DMS153 treated with DMSO at 0.1 percent for 48 hours (cell line): ENCODE results near the gene GALNT1.
A peak's percentile ranks its signal among the peaks of the same experiment; 100 is the strongest.

ENCODE experiments used
- DNase-seq: peaks from one replicate; lab custom pipeline; 2025; ENCODE audit not compliant: unreplicated experiment; lab: John Stamatoyannopoulos, UW

Gene GALNT1

DNA sequence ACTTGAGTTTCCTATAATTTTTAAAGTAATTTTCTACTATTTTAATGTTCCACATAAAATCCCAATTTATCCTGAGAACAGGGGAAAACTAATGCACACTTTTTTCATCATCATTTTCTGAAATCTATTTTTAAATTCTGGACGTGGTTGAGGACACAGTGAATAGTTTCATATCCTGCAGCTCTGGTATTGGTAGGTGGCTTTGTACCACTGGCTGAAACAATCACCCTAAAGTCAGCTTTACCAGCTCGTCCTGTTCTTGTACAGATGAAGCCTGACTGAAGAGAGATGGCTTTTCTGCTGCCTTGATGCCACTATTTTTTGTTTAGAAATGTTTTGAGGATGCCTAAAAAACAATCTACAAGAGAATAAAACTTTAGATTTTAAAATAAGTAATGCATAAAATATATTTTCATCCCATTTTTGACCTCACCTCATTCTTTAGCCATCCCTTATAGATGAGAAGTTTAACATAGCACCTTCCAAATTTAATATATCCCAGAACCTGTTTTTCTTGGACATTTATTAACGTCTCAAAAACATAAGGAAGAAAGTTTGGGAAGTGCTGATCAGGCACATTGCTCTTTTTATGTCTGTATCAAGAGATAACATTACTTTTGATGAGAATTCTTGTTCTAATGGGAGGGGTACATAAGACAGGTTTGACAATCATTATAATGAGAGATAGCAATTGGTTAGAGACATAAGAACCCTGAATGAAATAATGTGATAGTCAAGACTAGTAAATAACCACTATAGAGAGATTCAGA is 80.9 kb downstream of the GALNT1 start:
- DNase-seq: no peak

- no peak for DNase-seq
Observed at GRCh38 chr18:35671966-35672603, 90.5 kb downstream of the GALNT1 start.

DNA sequence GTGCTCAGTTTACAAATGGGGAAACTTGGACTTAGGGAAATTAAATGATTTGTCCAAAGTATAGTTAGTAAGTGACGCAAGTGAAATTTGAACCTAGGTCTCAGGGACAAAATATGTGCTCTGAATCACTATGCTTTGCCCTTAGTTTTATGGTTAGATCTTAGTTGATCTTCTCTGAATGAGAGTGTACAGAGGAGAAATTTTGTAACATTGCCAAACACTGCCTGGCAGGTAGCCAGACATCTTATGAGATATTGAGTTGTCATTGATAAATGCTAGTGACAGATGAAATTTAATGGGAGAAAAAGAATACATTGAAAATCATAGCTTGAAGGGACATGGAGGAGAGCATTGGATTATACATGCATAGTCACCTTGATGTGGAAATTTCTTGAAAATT is 91.4 kb downstream of the GALNT1 start:
- no peak for DNase-seq

GRCh38 chr18:35673682-35674081 is 92.1 kb downstream of the GALNT1 start:
- DNase-seq: no peak

- peak; percentile 51 for DNase-seq
Observed at GRCh38 chr18:35680139-35680551, 98.6 kb downstream of the GALNT1 start.

GRCh38 chr18:35682281-35682867 is 100.8 kb downstream of the GALNT1 start:
- DNase-seq: no peak

DNA sequence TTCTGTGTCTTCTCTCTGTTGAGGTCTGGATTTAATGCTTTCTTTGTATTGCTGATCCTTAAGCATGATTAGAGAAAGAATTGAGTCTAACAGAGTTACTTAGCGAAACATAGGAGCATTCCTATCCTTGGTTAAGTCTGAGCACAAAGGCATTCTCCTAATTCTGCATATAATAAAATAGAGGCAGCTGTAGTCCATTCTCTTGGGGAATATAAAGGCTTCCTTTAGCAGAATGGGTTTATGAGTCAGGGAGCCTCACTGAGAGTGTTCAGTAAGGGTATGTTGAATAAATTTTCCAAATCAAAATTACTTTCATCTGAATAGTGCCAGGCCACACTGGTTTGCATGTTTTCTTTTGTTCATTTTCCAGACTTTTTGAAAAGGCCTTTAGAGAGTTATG is 101.5 kb downstream of the GALNT1 start:
- DNase-seq: no peak

- DNase-seq: no peak
Observed at GRCh38 chr18:35688757-35689156, 107.2 kb downstream of the GALNT1 start.

DNA sequence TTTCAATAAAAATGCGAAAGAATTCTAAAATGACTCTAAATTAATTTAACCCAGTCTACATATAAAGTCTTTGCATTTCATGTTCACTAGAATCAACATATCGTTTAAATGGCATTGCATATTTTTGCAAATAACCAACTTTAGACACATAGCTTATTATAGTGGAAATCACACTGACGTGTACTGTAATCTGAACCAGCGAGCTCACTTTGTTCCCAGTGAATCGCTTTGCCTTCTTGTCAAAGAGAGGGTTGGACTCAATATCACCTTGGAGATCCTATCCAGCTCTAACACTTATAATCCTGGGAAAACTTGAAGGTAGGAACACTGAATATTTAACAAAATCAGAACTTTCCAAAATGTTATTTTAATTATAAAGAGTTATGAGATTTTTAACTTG is 108.2 kb downstream of the GALNT1 start:
- DNase-seq: no peak

- DNase-seq: no peak
Observed at GRCh38 chr18:35691625-35692024, 110.1 kb downstream of the GALNT1 start.

DNA sequence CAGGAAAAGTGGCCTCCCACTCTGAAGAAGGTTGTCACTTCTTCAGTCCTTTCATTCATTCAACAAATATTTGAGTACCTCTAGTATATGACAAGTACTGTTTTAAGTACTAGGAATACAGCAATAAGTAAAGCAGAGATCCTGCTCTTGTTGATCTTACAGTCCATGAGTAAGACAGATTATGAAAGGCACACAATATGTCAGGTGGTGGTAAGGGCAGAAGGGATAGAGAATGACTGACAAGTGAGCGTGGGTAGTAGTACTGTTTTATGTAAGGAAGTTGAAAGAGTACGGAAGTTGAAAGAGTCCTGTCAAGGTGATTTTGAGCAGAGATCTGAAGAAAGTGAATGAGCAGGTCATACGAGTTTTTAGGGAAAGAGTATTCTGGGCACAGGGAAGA is 111.3 kb downstream of the GALNT1 start:
- DNase-seq: no peak

DNA sequence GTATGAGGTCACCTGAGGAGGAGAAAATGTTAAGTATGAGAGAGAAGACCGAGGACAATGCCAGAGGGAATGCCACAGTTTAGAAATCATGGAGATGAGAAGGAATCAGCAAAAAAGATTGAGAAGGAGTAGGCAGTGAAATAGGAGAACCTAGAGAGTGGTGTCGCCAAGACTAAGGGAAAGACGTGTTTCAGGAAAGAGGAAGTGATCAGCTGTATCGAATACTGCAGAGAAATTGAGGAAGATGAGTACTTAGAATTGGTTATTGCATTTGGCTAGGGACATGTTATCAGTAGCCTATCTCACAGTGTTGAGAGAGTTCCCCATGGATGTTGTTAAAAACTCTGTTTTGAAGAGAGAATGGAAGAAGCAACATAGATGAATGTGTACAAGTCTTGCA is 112.3 kb downstream of the GALNT1 start:
- no peak for DNase-seq

GRCh38 chr18:35694808-35695207 is 113.3 kb downstream of the GALNT1 start:
- DNase-seq: no peak

DNA sequence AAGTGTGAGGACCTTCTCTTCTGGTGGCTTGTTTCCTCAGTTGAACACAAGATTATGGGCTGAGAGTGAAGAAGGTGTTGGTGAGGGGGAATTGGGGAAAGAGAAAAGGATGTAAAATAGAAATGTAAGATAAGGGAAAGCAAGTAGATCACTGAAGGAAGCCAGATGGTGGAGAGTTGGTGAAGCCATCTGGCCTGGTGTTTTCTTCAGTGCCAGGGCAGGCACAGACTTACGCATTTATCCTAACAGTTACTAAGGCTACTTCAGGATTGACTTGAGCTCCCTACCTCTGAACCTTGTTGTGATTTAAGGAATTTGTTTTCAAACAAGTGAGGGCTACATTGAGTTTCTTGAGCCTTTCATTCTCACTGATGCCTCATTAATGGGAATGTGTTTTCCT is 113.8 kb downstream of the GALNT1 start:
- DNase-seq: no peak

- no peak for DNase-seq
Observed at GRCh38 chr18:35695803-35696202, 114.3 kb downstream of the GALNT1 start.

- no peak for DNase-seq
Observed at GRCh38 chr18:35696307-35696706, 114.8 kb downstream of the GALNT1 start.

- DNase-seq: no peak
Observed at GRCh38 chr18:35697869-35698268, 116.3 kb downstream of the GALNT1 start.

DNA sequence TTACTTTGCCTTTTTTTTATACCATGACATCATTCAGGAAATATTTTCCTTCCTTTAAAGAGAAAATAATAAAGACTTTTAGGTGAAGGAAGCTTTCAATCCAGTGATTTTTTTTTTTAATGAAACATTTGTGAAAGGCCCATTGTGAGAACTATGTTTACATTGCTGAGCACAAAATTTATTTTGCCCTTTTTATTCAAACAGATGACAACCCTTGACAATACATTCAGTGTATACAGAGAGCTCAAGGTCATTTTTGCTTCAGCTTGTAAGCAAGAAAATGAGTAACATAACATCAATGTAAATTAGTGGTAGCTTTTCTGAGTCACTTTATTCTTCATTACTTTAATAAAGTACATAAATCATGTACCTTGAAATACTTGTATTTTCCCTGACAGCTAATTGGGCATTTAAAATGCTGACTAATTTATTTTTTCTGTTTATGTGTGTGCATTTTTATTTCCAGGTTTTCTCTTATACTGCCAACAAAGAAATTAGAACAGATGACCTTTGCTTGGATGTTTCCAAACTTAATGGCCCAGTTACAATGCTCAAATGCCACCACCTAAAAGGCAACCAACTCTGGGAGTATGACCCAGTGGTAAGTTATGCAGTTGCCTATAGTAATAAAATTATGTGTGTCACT is 121.6 kb downstream of the GALNT1 start:
- peak; percentile 38 for DNase-seq

DNA sequence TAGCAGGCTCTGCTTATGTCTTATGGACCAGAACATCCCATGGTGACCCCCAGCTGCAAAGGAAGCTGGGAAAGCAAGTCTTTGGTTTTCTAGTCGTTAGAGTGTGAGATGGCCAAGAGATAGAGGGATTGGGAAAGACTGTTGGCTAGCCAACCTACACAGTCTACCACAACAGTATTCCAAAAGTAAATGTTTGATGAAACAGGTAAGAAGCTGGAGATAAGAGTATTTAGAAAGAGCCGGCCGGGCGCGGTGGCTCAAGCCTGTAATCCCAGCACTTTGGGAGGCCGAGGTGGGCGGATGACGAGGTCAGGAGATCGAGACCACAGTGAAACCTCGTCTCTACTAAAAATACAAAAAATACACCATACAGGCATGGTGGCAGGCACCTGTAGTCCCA is 124.4 kb downstream of the GALNT1 start:
- DNase-seq: no peak

GRCh38 chr18:35707247-35707646 is 125.7 kb downstream of the GALNT1 start:
- no peak for DNase-seq

DNA sequence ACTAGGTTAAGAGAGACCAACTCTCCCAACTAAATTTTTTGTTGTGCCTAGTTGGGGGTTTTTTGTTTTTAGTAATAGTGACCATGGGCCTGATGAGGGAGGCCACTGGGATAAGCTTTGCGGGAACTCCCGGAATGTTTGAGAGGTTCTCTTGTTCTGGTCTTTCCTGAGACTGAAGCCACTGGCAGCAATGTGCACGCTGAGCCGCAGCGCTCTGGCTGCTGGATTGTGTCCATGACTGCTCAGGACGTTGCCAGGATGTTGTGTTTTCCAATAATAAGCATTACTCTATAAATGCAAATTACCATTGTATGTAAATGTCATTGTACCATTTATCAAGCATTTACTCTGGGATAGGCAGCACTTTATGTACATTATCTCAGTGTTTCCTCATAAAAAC is 126.1 kb downstream of the GALNT1 start:
- no peak for DNase-seq

DNA sequence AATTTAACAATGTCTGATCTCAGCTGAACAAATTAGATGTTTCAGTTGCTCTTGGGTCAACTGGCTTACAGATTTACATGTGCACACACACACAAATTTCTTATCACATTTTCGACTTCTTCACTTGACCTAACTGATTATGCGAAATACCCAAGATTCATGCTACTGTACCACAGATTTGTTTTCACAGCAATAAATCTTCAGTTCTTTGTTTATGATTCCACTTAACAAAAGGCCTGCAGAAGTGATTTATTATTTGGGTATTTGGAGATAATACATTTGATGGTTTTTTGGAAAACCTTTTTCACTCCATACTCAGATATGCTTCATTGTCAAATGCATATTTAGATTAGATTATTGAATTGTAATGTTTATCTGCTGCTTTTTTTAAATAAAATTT is 129.0 kb downstream of the GALNT1 start:
- no peak for DNase-seq
